Heart left ventricle (tissue), 13 donors: ENCODE data around the gene TGFBRAP1.

Experiments used
- POLR2A ChIP-seq, 2 donors: fragments of 450-650 bp; IDR thresholded peaks; one replicate each; pipeline ENCODE4 v1.6.1; 2017; ENCODE audit warnings: antibody characterized with exemption in 2 of 2, mild to moderate bottlenecking in 2 of 2, moderate library complexity in 2 of 2
- TF ChIP-seq, protein P1 (sequence below), 12 donors: fragments of 200-600 bp; sonication (generic) in 4 of 12; IDR thresholded peaks; one replicate each; pipeline versions ENCODE4 v1.5.0 to v1.8.0; 2018 to 2022; ENCODE audit warnings: antibody characterized with exemption in 12 of 12, mild to moderate bottlenecking in 5 of 12
- donor health status: ischemic (EF 13 %, LVEDD 7.1; RV severe dilation, severe dysfunction).
- donor health status: DM: no; HTN: yes; CAD: no.
- donor health status: DM: no; HTN: no; CAD: no.
- donor health status: ischemic (EF 25% LVEDD 6.9; RV normal size, moderate dysfunction).
- donor health status: ischemic (EF 25% LVEDD 5.7; RV mildly dilated, moderate dysfunction).
- donor health status: ischemic (EF 35%, LVEDD 5.7; RV mildly dilated, moderate dysfunction).
- donor health status: nonischemic (EF 11% LVEDD 7.7; RV severe dilation, severe dysfunction).
- donor health status: DM: yes; HTN: yes; CAD: no.
- donor health status: PGD.
- donor health status: ischemic (EF 29% LVEDD 5.4; RV normal size, mild dysfunction).
- donor health status: nonischemic (EF 23%, LVEDD 6.1; RV moderate dilation, normal function).

GRCh38 chr2:105315314-105315713 lies 14.2 kb downstream of the TGFBRAP1 start:
- TF ChIP-seq, protein P1, sequence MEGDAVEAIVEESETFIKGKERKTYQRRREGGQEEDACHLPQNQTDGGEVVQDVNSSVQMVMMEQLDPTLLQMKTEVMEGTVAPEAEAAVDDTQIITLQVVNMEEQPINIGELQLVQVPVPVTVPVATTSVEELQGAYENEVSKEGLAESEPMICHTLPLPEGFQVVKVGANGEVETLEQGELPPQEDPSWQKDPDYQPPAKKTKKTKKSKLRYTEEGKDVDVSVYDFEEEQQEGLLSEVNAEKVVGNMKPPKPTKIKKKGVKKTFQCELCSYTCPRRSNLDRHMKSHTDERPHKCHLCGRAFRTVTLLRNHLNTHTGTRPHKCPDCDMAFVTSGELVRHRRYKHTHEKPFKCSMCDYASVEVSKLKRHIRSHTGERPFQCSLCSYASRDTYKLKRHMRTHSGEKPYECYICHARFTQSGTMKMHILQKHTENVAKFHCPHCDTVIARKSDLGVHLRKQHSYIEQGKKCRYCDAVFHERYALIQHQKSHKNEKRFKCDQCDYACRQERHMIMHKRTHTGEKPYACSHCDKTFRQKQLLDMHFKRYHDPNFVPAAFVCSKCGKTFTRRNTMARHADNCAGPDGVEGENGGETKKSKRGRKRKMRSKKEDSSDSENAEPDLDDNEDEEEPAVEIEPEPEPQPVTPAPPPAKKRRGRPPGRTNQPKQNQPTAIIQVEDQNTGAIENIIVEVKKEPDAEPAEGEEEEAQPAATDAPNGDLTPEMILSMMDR (IDR thresholded peaks at IDR 0.05): no peak
- no peak for TF ChIP-seq POLR2A (IDR thresholded peaks at IDR 0.05)
